IMR-90 (cell line): ENCODE results near the gene UCK2. TPM values are rescaled to one million over a fixed set of nuclear protein-coding genes. Genes with fewer than 3 reads are reported as not detected.

Source experiments
- ATAC-seq: fragments of 200-7000 bp; cut with Tn5 transposase; 2 replicates; pipeline ENCODE4 v1.9.1; 2020; ENCODE audit warnings: low read depth, mild to moderate bottlenecking, moderate library complexity
- BruUV-seq: library from RNA; stranded (reverse); fragments of 400-500 nt; replicated peaks from 2 replicates; lab custom pipeline; 2021; lab: Mats Ljungman, UMichigan
- CTCF ChIA-PET: fragments of 300-600 bp; formaldehyde crosslinking; extraction: SDS; loops from one replicate; lab custom pipeline; 2021; ENCODE audit warnings: antibody characterized with exemption; lab: Yijun Ruan, JAX
- POLR2A ChIA-PET: fragments of 300-600 bp; sonication (Branson Sonifier 250); formaldehyde crosslinking; loops from one replicate; lab custom pipeline; 2022; ENCODE audit warnings: antibody characterized with exemption; ENCODE audit not compliant: unreplicated experiment; lab: Charles Lee
- DNase-seq: peaks from one replicate; pipeline ENCODE4 v3.0.0; 2013
- H2AFZ ChIP-seq: replicated peaks from 2 replicates; pipeline ENCODE3; 2013; ENCODE audit warnings: low read length, mild to moderate bottlenecking; ENCODE audit not compliant: poor library complexity
- H2AK5ac ChIP-seq: 2 replicates; pipeline ENCODE4 v1.6.1; 2013; ENCODE audit warnings: low read depth, low read length, inconsistent platforms
- H2AK9ac ChIP-seq: replicated peaks from 2 replicates; pipeline ENCODE3; 2013; ENCODE audit warnings: mild to moderate bottlenecking, low read depth, low read length, moderate library complexity; ENCODE audit not compliant: poor library complexity
- H2BK120ac ChIP-seq: 2 replicates; pipeline ENCODE4 v1.6.1; 2013; ENCODE audit warnings: low read depth, low read length, inconsistent platforms
- H2BK15ac ChIP-seq: 3 replicates; pipeline ENCODE4 v1.6.1; 2013; ENCODE audit warnings: low read depth, low read length, inconsistent platforms
- H2BK20ac ChIP-seq: 2 replicates; pipeline ENCODE4 v1.6.1; 2013; ENCODE audit warnings: low read depth, mild to moderate bottlenecking, inconsistent platforms, low read length, moderate library complexity
- H2BK5ac ChIP-seq: 2 replicates; pipeline ENCODE4 v1.6.1; 2013; ENCODE audit warnings: mild to moderate bottlenecking, low read depth, low read length, inconsistent platforms; ENCODE audit not compliant: poor library complexity, severe bottlenecking
- H3K14ac ChIP-seq: replicated peaks from 2 replicates; pipeline ENCODE4 v1.6.1; 2013; ENCODE audit warnings: low read depth, low read length, inconsistent platforms
- H3K18ac ChIP-seq: 2 replicates; pipeline ENCODE4 v1.6.1; 2013; ENCODE audit warnings: low read depth, low read length, control low read depth
- H3K23ac ChIP-seq: 2 replicates; pipeline ENCODE4 v1.6.1; 2013; ENCODE audit warnings: low read depth, low read length, inconsistent platforms
- H3K27ac ChIP-seq: 2 replicates; pipeline ENCODE4 v1.5.1; 2013; ENCODE audit warnings: mild to moderate bottlenecking, control low read depth, low read length; ENCODE audit not compliant: insufficient read depth
- H3K27me3 ChIP-seq: 2 replicates; pipeline ENCODE4 v1.6.1; 2013; ENCODE audit warnings: low read length; ENCODE audit not compliant: control insufficient read depth, insufficient read depth
- H3K36me3 ChIP-seq: 2 replicates; pipeline ENCODE4 v1.6.1; 2013; ENCODE audit warnings: low read length, mixed read lengths; ENCODE audit not compliant: control insufficient read depth, insufficient read depth
- H3K4ac ChIP-seq: 2 replicates; pipeline ENCODE4 v1.6.1; 2013; ENCODE audit warnings: low read depth, low read length, inconsistent platforms
- H3K4me1 ChIP-seq: 2 replicates; pipeline ENCODE4 v1.6.1; 2013; ENCODE audit warnings: low read length, mixed read lengths; ENCODE audit not compliant: control insufficient read depth, insufficient read depth
- H3K4me2 ChIP-seq: 2 replicates; pipeline ENCODE4 v1.6.1; 2013; ENCODE audit warnings: low read depth, mild to moderate bottlenecking, control low read depth, low read length, moderate library complexity
- H3K4me3 ChIP-seq: 2 replicates; pipeline ENCODE4 v1.5.1; 2013; ENCODE audit warnings: low read depth, mild to moderate bottlenecking, control low read depth, low read length, moderate library complexity; ENCODE audit not compliant: insufficient read depth
- H3K56ac ChIP-seq: 2 replicates; pipeline ENCODE4 v1.6.1; 2013; ENCODE audit warnings: low read length, inconsistent platforms; ENCODE audit not compliant: insufficient read depth; ENCODE audit errors: extremely low read depth
- H3K79me1 ChIP-seq, 2 experiments: 2 replicates each; pipeline ENCODE4 v1.6.1; 2013; ENCODE audit warnings: low read length in 2 of 2, inconsistent platforms in 1 of 2, low read depth in 1 of 2
- H3K9ac ChIP-seq: 2 replicates; pipeline ENCODE4 v1.6.1; 2013; ENCODE audit warnings: low read depth, low read length, control low read depth
- H3K9me1 ChIP-seq: 2 replicates; pipeline ENCODE4 v1.6.1; 2013; ENCODE audit warnings: low read length, inconsistent platforms; ENCODE audit not compliant: insufficient read depth
- H3K9me3 ChIP-seq: 2 replicates; pipeline ENCODE4 v1.6.1; 2013; ENCODE audit warnings: low read length; ENCODE audit not compliant: control insufficient read depth, insufficient read depth
- H4K20me1 ChIP-seq: 2 replicates; pipeline ENCODE4 v1.6.1; 2013; ENCODE audit warnings: low read length, inconsistent platforms; ENCODE audit not compliant: insufficient read depth
- H4K5ac ChIP-seq: 2 replicates; pipeline ENCODE4 v1.6.1; 2013; ENCODE audit warnings: mild to moderate bottlenecking, low read depth, low read length, control low read depth
- H4K8ac ChIP-seq, 2 experiments: 2 replicates each; pipeline ENCODE4 v1.6.1; 2013; ENCODE audit warnings: low read depth in 2 of 2, low read length in 2 of 2, control low read depth in 1 of 2, inconsistent platforms in 1 of 2
- H4K91ac ChIP-seq: 2 replicates; pipeline ENCODE4 v1.6.1; 2013; ENCODE audit warnings: low read depth, low read length, inconsistent platforms; ENCODE audit not compliant: insufficient read depth
- MXI1 ChIP-seq: IDR thresholded peaks from 2 replicates; pipeline ENCODE4 v1.6.1; 2012; ENCODE audit warnings: low read depth, mild to moderate bottlenecking, low read length, moderate library complexity, borderline replicate concordance
- dilution Hi-C: fragments of 300-500 bp; cut with HindIII; formaldehyde crosslinking; loops from one replicate; pipeline ENCODE4 v1.14.3; 2018; ENCODE audit warnings: low sequenced_read_pairs; ENCODE audit not compliant: unreplicated experiment
- in situ Hi-C: fragments of 300-500 bp; cut with MboI; formaldehyde crosslinking; loops from 3 replicates; pipeline ENCODE4 v1.14.3; 2019; ENCODE audit warnings: low sequenced_read_pairs, inconsistent platforms, mixed read lengths
- intact Hi-C: fragments of 100-400 bp; cut with micrococcal nuclease; formaldehyde crosslinking; loops from 2 replicates; pipeline ENCODE4 v1.10.0; 2022
- polyA plus RNA-seq, 3 experiments: library from polyadenylated mRNA; depleted of rRNA; stranded (reverse); fragments of >200 nt; gene quantifications; 2 replicates each; pipeline ENCODE4 v1.2.3, GENCODE V29; 2012; ENCODE audit warnings: low replicate concordance in 1 of 3
- total RNA-seq: library from RNA; depleted of rRNA; stranded (reverse); fragments of >200 nt; gene quantifications from 2 replicates; pipeline ENCODE4 v1.2.3, GENCODE V29; 2012

Gene UCK2
- total and polyA plus RNA-seq, 2 of the 4 experiments (the other 2 are of a cell fraction) = 83.0 to 87.8 TPM

DNA sequence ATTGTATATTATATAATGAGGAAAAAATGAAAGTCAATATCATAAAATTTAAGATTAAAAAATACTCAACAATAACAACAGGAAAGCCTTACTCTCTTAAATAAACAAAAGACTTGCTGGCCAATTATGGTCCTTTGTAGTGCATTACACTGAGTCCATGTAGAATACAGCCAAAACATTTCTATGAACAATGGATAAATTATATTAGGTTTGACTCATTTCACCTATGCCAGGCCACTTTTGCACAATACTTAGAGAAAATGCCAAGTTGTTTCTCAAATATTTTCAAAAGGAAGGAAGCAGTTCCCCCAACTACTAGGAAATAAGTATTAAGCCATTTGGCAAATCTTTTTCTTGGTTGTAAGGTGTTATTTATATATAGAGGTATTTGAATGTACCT lies 19.8 kb upstream of the UCK2 start:
- no peaks in the 10 kb centered on the region for H3K9me1 ChIP-seq
- H4K5ac ChIP-seq = no peak overlapping the region
- H2BK15ac ChIP-seq = no peak overlapping the region
- H3K4ac ChIP-seq = no peak overlapping the region
- CTCF ChIA-PET = no interaction called here
- H2BK120ac ChIP-seq = no peak overlapping the region
- no peak overlapping the region for H2AK9ac ChIP-seq
- no peak for TF ChIP-seq MXI1
- H4K20me1 ChIP-seq = no peaks in the 10 kb centered on the region
- H3K9ac ChIP-seq = no peak overlapping the region
- H3K56ac ChIP-seq = no peak overlapping the region
- H3K27me3 ChIP-seq = peaks cover 4% of the 10 kb centered on the region; the same call in 1 of the 2 replicates
- H3K9me3 ChIP-seq = no peaks in the 10 kb centered on the region
- DNase-seq = no peak
- no peaks in the 10 kb centered on the region for H3K4me1 ChIP-seq
- no peak overlapping the region for H2AFZ ChIP-seq
- H3K4me2 ChIP-seq = no peak overlapping the region
- intact Hi-C loops (no loop called here), dilution Hi-C loops (no loop called here), in situ Hi-C loops (no loop called here)
- H2BK5ac ChIP-seq = no peak overlapping the region
- no peak for ATAC-seq
- H2AK5ac ChIP-seq = no peak overlapping the region
- H3K23ac ChIP-seq = no peak overlapping the region
- no peak overlapping the region for H4K91ac ChIP-seq
- H3K14ac ChIP-seq = no peak overlapping the region
- no peak overlapping the region for H4K8ac ChIP-seq
- POLR2A ChIA-PET = no interaction called here
- H3K4me3 ChIP-seq = no peak overlapping the region
- no peaks in the 10 kb centered on the region for H3K36me3 ChIP-seq
- no TSS peak for BruUV-seq
- no peak overlapping the region for H3K18ac ChIP-seq
- no peak overlapping the region for H3K27ac ChIP-seq
- no peak overlapping the region for H2BK20ac ChIP-seq
- no peaks in the 10 kb centered on the region for H3K79me1 ChIP-seq
